ENCODE measurements around the gene UNC80.

DNA sequence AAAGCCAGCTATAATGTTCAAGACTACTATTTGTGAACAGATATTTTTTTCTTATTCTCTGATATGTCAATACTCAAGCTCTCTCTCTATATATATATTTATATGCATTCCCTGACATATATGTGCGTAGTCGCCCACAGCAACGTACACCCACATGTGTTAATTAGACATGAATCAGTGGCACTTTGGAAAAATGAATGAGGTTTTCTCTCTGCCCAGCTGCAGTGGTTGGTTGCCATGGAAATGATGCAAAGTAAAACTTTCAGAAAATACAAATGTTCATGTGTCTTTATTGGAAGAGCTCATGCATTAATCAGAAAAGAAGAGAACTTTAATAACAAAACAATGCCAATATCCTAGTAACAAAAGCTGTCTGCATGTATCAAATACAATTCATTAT, 34.7 kb downstream of the UNC80 start:
- TF ChIP-seq, protein P1, sequence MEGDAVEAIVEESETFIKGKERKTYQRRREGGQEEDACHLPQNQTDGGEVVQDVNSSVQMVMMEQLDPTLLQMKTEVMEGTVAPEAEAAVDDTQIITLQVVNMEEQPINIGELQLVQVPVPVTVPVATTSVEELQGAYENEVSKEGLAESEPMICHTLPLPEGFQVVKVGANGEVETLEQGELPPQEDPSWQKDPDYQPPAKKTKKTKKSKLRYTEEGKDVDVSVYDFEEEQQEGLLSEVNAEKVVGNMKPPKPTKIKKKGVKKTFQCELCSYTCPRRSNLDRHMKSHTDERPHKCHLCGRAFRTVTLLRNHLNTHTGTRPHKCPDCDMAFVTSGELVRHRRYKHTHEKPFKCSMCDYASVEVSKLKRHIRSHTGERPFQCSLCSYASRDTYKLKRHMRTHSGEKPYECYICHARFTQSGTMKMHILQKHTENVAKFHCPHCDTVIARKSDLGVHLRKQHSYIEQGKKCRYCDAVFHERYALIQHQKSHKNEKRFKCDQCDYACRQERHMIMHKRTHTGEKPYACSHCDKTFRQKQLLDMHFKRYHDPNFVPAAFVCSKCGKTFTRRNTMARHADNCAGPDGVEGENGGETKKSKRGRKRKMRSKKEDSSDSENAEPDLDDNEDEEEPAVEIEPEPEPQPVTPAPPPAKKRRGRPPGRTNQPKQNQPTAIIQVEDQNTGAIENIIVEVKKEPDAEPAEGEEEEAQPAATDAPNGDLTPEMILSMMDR (IDR thresholded peaks at IDR 0.05; ENCODE audit: extremely low read depth in 1 of 2, insufficient read depth in 1 of 2, low read depth in 1 of 2, low read length in 2 of 2) = no peak
- TF ChIP-seq POLR2A (IDR thresholded peaks at IDR 0.05; ENCODE audit: low read depth, low read length) (no peak), POLR2AphosphoS5 (IDR thresholded peaks at IDR 0.05; ENCODE audit: insufficient read depth, low read depth, low read length) (no peak)

Data from endothelial cell of umbilical vein (primary cell).